ENCODE measurements around the gene GYS1.

The GYS1 gene

DNA sequence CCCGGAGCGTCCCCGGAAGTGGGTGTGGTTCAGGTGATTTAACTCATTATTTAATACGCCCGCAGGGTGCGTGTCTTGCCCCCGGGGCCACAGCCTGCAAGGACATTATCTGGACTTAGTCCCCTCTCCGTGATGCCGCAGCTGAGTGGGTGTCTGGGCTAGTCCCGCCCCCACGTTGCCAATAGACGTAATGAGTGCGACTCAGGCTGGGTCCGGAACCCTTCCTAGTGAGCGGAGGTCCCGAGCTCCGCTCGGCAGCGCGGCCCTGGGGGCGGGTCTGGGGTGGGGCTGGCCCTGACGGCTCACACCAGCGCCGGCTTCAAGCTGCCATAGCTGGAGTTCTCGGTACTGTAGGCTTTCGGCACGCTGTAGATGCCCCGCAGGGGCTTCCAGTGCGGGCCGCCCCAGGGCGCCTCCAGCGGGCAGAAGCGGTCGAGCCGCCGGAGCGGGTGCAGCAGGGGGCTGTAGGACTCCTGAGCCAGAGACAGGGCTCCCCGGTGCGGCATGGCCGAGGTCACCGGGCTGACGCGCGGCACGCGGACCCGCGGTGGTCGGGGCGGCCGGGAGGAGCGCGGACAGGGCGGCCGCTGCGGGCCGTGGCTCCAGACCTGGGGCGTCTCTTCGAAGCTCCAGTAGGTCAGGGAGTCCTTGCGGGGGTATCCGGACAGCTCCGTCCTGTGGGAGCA is 24.7 kb upstream of the GYS1 start:
- DNase-seq (ENCODE audit: low read depth): no peak

DNA sequence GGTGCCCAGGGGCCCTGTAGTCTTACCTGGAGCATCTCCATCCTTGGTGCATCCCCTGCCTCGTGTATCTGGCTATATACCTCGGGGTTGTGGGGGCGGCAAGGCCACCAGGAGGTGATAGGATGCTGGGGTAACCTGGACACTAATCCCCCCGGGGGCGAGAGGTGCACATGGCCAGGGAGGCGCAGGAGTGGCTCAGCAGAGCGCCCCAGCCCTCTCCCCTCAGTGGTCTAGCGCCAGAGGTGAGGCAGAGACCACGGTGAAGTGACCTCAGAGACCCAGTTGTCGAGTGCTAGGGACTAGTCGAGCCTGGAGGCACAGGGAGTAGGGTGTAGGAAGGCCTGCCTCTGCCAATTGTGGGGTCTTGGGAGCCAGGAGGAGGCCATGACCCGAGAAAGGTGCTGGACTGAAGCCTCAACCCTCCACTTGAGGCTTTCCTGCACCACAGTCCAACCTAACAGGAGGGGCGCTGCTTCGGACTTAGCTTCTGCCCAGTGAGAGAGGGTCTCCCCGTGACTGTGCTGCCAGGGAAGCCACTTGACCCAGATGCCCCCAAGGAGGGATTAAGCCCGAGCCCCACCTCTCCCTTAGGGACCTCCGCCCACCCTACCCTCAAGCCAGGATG is 24.0 kb upstream of the GYS1 start, which contains the start of gene LHB:
Gene LHB, minus strand, starts transcription at position 51 of the 625 bp plus-strand sequence. Its CDS starts 10 bp downstream, at position 41.
- DNase-seq (ENCODE audit: low read depth): no peak

DNA sequence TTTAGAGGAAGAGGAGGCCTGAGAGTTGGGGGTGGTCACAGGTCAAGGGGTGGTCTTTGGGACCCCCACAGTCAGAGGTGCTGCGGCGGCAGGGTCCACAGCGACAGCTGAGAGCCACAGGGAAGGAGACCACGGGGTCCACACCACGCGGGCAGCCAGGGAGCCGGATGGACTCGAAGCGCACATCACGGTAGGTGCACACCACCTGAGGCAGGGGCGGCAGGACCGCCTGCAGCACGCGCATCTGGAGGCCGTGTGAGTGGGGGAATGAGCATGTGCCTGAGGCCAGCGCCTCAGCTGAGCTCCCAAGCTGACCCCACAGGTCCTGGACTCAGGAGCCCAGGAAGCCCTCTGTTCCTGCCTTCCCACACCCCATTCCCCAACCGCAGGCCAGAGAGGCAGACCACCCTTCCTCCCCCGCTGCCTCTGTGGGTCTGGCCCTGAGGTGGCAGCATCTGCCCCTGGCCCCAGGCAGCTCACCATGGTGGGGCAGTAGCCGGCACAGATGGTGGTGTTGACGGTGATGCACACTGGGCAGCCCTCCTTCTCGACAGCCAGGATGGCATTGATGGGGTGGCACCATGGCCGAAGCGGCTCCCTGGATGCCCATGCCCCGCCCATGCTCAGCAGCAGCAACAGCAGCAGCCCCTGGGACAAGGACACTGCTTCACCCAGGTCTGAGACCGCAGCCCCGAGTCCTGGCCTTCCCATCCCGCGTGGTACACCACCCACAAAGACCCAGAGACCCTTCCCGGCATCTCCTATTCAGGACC is 23.1 kb upstream of the GYS1 start:
- DNase-seq (ENCODE audit: low read depth): no peak

DNA sequence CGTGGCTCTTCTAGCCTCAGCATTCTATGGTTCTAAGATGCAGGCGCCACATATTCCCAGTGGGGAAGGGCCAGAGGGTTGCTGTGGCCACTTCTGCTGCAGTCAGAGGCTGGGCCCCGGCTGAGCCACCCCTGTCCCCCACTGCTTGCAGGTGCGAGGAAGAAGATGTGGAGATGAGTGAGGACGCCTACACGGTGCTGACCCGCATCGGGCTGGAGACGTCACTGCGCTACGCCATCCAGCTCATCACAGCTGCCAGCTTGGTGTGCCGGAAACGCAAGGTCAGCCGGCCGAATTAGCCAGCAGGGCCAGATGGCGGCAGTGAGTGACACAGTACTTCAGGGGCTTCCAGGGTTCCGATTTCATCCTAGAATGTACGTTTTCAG is 21.8 kb upstream of the GYS1 start:
- DNase-seq (ENCODE audit: low read depth): no peak

DNA sequence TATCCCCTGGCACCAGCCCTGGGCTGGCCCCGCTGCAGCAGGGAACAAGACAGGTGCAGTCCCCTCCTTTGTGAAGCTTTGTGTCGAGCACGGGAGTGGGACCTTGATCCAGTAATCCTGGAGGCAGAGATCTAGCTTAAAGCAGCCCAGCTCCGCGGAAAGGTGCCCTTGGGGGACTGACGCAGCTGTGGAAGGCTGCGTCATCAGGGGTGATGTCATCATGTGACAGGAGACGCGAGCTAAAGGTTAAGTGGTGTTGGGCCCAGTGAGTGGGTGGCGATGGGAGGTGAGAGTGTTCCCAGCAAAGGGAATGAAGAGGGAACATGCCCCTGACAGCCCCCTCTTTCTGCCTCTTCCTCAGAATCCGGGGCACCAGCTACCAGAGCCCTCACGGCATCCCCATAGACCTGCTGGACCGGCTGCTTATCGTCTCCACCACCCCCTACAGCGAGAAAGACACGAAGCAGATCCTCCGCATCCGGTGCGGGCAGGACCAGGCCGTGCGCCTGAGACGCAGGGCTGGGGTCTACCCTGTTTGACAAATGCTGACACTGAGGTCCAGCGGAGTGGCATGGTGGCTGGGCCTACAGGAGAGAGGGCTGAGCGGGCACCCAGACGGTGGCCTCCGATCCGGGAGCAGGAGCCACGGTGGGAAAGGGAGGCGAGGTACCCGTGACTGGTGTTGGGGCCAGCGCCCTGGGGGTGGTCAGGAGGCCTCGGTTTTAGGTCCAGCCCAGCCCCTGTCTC is 21.2 kb upstream of the GYS1 start:
- DNase-seq (ENCODE audit: low read depth): no peak

DNA sequence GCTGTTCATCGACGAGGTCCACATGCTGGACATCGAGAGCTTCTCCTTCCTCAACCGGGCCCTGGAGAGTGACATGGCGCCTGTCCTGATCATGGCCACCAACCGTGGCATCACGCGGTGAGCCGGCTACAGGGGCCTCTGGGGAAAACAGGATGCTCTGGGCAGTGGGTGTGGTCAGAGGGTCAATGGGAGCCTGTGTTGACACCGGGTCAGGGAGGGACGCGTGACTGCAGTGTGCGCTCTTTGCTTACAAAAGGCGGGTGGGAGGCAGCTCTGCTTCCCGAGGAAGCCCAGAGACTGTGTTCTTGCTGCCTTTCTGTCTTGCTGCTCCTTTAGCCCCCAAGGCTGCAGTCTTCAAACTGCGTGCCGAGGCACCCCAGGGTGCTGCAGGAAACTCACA is 18.1 kb upstream of the GYS1 start:
- DNase-seq (ENCODE audit: low read depth): no peak

DNA sequence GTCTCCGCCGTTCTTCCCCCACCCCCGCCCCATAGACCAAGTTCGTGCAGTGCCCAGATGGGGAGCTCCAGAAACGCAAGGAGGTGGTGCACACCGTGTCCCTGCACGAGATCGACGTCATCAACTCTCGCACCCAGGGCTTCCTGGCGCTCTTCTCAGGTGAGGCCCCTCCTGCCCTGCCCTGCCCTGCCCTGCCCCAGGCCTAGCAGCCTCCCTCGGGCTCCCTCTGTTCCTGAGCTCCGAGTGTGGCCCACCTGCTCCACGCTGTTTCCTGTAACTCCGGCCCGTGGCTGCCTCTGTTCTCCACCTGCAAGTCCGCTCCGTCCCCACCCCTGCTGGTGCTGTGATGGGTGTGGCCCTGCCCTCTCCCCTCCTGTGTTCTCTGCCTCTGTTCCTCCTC is 17.3 kb upstream of the GYS1 start:
- DNase-seq (ENCODE audit: low read depth): no peak

DNA sequence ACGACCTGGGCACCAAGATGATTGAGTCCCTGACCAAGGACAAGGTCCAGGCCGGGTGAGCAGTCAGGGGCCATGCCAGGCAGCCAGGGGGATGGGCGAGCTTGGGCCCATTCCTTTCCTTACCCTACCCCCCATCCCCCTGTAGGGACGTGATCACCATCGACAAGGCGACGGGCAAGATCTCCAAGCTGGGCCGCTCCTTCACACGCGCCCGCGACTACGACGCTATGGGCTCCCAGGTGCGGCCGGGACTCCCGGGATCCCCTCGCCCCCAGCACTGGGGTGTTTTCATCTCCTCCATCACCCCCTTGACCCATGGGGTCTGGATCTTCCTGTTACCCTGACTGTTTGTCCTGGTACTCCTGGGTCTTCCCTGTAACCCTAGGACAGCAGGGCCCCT is 16.7 kb upstream of the GYS1 start:
- no peak for DNase-seq (ENCODE audit: low read depth)

DNA sequence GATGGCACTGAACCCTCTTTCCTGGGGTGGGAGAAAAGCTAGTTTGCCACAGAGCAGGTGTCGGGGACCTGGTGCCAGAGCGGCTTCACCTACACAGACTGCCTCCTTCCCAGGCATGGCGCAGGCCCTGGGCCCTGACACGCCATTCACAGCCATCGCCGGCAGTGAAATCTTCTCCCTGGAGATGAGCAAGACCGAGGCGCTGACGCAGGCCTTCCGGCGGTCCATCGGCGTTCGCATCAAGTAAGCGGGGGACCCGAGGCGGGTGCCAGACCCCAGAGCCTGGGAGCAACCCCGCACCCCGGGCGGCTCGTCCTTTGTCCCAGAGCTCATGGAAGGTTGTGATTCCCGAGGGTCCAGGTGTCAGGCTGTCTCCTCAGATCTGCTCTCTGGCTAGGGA is 13.8 kb upstream of the GYS1 start:
- DNase-seq (ENCODE audit: low read depth): no peak

DNA sequence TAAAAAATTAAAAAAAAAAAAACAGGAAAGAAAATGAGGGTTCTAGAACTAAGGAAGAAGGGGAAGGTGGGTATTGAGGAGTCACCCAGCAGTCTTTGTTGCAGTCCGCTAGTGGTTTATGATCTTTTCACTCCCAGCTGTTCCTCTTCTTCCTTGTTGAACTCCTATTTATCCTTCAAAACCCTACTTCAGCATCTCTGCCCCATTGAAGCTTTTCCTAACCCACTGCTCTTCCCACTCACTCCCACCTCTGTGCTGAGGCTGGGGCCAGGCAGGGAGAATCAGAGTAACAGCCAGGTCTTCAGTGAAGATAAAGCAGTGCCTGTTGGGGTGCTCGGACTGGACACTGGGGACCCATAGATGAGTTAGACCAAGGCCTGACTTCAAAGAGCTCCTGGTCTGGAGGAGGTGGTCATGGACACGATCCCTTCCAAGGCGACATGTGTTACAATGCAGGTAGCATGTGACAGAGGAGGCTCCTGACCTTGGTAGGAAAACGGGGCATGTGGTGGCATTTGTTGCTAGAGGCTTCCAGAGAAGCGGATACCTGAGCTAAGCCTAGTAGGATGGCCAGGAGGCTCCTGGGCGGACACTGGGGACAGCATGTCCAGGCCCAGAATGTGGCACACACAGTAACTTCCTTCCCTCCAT is 12.0 kb upstream of the GYS1 start:
- DNase-seq (ENCODE audit: low read depth): no peak

DNA sequence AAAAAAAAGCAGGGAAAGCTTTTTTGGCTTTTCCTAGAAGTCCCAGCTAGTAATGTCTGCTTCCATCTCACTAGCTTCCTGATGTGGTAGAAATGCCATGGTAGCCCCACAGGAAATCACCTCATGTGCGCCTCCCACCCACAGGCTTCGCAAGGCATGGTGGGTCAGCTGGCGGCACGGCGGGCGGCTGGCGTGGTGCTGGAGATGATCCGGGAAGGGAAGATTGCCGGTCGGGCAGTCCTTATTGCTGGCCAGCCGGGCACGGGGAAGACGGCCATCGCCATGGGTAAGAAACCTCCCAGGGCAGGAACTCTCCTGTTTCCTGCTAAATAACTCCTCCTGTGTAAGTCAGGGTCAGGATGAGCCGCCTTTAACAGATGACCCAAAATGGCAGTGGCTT is 11.0 kb upstream of the GYS1 start:
- DNase-seq (ENCODE audit: low read depth): no peak

DNA sequence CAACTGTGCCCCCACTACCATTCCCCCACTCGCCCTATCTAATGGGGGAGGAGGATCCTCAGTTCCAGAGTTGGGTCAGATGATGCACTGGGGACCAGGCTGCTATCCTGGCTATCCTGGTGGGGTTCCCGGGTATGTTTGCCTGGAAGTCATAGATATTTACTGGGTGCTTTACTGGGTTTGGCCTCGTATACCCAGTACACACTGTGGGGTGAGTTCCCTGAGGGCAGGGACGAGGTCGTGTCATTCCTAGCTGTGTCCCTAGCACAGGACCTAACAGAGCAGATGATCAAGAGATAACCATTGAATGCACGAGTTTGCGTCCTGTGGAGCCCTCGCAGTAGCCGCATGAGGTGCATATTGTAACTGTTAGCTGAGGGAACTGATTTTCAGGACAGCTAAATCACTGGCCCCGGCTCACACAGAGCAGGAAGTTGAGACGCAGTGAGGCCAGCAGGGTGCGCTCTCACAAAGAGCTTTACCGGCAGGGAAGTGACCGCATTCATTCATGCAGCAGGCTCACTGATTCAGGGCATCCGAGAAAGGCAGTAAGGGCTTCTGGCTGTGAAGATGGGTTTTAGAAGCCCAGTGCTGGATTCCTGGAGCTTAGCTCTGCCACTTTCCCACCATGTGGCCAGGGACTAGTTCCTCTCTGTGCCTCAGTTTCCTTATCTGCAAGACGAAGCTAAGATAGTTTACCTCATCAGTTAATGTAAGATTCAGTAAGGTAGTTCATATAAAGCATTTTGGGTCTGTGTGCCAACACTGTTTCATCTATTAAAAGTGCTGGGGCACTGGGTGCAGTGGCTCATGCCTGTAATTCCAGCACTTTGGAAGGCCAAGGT is 6.6 kb upstream of the GYS1 start:
- DNase-seq (ENCODE audit: low read depth): no peak

DNA sequence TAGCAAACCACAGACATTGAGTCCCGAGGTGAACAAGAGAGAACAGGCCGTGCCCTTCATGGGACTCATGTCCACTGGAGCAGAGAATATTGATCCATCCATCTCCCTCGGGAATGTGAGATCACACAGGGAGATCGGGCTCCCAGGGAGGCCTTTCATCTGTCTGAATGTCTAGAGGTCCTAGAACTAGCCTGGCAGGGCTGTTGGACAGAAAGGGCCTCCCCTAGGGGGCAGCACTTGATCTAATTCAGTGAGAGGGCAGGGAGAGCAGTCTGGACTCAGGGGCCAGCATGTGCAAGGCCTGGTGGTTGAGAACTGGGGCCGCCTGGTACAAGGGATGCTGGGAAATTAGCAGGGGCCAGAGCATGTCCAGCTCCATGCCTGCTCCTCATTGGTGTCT is 4.9 kb upstream of the GYS1 start:
- DNase-seq (ENCODE audit: low read depth): no peak

DNA sequence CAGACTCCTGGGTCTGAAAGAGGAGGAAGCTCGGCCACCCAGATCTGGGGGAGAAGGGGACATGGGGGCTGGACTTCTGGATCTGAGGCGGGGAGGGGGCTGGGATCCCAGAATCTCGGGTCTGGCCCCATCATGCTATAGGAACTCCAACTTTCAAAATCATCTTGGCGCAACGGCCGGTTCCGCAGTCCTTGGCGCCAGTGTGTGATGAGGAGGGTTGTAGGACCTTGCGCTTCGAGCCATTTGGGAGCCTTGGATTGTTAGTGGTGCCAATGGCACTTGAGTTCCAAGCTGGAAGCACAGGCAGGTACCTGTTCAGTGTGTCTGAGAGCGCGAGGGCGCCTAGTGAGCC is 902 bp upstream of the GYS1 start:
- no peak for DNase-seq (ENCODE audit: low read depth)

DNA sequence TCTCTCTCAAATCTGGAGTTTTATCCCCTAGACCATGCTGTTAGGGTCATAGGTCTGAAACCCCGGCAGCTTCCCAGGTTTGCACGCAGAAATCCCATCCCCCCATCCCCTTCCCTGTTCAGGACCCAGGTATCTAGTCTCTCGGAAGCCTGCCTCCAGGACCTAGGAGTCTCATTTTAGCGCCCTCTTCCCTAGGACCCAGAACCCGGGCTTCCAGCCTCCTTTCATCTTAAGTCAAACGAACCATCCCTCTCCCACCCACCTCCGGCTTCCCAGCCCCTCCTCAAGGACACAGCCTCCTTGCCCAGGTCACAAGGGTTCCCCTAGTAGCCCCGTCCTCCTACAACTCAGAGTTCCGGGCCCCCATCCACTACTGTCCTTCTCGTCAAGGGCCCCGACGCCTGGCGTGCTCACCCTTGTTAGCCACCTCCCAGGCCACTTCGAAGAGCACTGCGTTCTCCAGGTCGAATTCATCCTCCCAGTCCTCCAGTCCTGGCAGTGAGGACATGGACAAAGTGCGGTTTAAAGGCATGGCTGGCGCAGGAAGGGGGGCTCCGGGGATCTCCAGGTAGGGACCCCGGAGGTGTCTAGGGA is 431 bp downstream of the GYS1 start:
- DNase-seq (ENCODE audit: low read depth): no peak

DNA sequence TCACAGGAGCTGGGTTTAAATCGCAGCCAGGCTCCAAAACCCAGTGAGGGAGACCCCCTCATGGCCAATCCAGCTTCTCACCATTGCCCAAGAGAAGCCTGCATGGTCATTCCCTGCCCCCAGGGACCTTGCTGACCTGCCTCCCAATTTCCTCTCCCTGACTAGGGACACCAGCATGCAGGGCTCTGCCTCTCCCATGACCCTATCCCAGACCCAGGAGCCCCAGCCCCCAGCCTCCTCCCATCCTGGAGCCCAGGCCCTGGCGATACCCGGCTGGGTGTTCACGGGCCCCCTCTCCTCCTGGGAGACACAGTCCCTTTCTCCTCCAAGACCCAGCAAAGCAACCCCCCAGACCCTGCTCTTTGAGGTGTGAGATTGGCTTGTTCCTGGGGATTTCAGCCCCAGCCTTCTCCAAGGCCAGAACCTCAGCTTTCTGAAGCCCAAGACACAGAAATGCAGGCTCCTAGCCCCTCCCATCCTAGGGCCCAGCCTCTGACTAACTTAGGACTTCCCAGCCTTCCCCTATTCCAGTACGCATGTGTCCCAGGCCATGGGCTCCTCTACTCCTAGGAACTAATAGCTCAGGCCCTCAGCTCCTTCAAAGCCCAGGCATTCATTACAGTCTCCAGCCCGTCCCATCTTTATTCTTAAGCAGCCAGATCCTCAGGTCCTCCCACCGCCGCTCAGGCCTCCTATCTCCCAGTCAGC is 1.1 kb downstream of the GYS1 start:
- DNase-seq (ENCODE audit: low read depth): no peak

DNA sequence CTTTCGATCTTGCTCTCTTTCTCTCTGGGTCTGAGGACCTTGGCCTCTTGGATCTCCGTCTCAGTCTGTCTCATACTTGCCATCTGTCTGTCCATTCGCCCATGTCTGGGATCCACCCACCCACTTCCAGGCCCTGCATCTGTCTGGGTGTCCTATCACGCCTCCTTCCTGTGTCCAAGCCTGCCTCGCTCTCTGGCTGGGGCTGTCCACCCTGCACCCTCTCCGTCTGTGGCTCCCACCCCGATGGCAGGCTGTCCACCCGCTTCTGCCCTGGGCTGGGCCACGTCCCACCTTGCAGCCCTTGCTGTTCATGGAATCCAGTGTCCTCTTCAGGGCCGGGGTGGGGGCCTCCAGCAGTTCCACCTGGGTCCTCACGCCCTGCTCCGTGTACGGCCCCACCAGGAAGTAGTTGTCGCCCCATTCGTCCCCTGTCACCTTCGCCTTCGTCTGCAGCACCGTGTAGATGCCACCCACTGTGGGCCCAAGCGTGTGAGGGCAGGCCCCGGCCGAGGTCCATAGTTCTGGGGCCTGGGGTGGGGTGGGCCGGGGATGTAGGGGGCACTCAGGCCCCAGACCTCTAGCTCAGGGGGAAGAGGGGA is 2.0 kb downstream of the GYS1 start:
- no peak for DNase-seq (ENCODE audit: low read depth)

DNA sequence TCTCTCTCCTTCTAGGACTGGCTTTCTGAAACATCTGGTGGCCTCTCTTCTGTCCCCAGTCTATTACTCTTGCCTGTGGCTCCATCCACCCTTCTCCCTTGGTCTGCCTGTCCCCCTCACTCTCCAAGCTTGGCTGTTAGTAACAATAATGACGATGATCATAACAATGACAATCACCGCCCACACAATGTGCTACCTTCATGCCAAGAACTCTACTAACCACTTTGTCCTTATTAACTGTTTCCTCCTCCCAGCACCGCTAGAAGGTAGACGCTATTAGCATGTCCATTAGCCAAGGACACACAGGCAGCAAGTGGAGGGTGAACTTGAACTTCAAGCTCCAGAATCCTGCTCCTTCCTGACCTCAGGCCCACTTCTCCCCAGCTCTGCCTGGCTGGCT is 2.7 kb downstream of the GYS1 start:
- no peak for DNase-seq (ENCODE audit: low read depth)

DNA sequence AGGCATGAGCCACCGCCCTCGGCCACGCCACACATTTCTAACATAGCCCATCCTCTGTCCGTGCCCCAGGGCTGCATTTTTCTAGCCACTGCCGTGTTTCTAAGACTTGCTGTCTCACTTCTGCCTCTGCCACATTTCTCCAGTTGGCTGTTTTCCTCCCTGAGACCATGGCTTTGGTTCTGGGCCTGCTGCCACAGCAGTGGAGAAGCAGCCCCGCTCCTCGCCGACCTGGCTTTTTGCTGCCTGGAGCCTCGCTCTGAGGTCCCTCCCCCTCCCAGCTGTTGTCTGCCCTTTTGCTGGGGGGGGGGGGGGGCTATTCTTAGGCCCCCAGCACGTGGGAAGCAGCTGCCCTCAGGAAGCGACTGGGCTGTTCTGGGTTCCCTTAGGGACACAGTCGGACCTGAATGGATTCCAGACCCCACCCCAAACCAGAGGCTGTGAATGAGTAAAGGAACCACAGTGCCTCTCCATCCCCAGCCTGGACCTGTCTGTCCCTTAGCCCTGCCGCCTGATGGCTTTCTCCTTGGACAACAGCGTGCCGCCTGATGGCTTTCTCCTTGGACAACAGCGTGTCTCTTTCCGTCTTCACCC is 3.3 kb downstream of the GYS1 start:
- DNase-seq (ENCODE audit: low read depth): no peak

Data from GM04503 (cell line).